ENCODE data around the gene OTOP3. TPM values are rescaled to one million over a fixed set of nuclear protein-coding genes. Genes with fewer than 3 reads are reported as not detected.

Gene OTOP3
- total and polyA plus RNA-seq, 2 donors (not counting 3 experiments of a cell fraction or from before 2014, with no cell fraction given), result not detected

DNA sequence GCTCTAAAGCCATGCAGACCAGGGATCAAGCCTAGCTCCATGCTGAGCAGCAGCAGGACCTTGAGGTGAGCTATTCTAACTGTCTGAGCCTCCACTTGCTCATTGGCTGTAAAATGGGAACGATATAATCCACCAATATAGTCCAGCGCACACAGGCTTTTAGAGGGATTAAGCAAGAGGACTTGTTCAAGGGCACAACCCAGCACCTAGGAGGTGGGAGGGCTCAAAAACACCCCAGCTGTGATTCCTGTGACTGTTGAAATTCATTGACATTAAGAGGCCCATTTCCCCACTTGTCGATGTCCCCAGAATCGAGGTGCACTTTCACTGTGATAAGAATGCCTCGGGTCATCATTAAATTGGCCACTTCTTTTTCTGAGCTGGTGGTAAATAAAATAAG, 16.8 kb upstream of the OTOP3 start:
- H3K79me2 ChIP-seq (ENCODE audit: control insufficient read depth, insufficient read depth, low read length), result no peaks in the 10 kb centered on the region
- FAIRE-seq (no peak), DNase-seq (ENCODE audit: low read depth, low spot score) (no peak)
- no peak overlapping the region for H3K4me3 ChIP-seq (replicated peaks in 1 of 3; ENCODE audit: insufficient read depth in 1 of 3, low read depth in 1 of 3, low read length in 3 of 3)
- no peaks in the 10 kb centered on the region for H3K9me1 ChIP-seq (replicated peaks; ENCODE audit: control insufficient read depth, extremely low read depth, insufficient read depth, low read length)
- CTCF ChIA-PET, result interaction anchor here (1.0 to 3.7 kb wide), 4 partner anchors 16 to 39 kb away, joined by 4 to 23 read pairs (median 4); partner anchors contain the start of gene OTOP3
- TF ChIP-seq POLR2AphosphoS5 (IDR thresholded peaks at IDR 0.05; ENCODE audit: insufficient read depth, low read depth, low read length) (no peak), FOS (IDR thresholded peaks at IDR 0.05; ENCODE audit: borderline replicate concordance, insufficient read depth, low read length) (no peak), MYC (IDR thresholded peaks at IDR 0.05; ENCODE audit: low read depth, low read length) (no peak)
- TF ChIP-seq, protein P1, sequence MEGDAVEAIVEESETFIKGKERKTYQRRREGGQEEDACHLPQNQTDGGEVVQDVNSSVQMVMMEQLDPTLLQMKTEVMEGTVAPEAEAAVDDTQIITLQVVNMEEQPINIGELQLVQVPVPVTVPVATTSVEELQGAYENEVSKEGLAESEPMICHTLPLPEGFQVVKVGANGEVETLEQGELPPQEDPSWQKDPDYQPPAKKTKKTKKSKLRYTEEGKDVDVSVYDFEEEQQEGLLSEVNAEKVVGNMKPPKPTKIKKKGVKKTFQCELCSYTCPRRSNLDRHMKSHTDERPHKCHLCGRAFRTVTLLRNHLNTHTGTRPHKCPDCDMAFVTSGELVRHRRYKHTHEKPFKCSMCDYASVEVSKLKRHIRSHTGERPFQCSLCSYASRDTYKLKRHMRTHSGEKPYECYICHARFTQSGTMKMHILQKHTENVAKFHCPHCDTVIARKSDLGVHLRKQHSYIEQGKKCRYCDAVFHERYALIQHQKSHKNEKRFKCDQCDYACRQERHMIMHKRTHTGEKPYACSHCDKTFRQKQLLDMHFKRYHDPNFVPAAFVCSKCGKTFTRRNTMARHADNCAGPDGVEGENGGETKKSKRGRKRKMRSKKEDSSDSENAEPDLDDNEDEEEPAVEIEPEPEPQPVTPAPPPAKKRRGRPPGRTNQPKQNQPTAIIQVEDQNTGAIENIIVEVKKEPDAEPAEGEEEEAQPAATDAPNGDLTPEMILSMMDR (IDR thresholded peaks at IDR 0.05; ENCODE audit: extremely low read depth in 1 of 2, insufficient read depth in 1 of 2, low read depth in 1 of 2, low read length in 2 of 2), result no peak
- POLR2A ChIA-PET, result interaction anchor here (0.7 kb wide), 1 partner anchor 37 kb away, joined by 4 read pairs; no protein-coding TSS in a partner anchor
- no peak overlapping the region for H2AFZ ChIP-seq (ENCODE audit: low read depth, low read length)
- intact Hi-C loops (cut with micrococcal nuclease) (no loop called here), dilution Hi-C loops (cut with MboI; ENCODE audit: extremely low pct_ligation_motif_present, low sequenced_read_pairs) (no loop called here)
- BruUV-seq (replicated peaks), result no TSS peak
- H3K36me3 ChIP-seq (ENCODE audit: control insufficient read depth in 2 of 2, extremely low read depth in 1 of 2, insufficient read depth in 2 of 2, low read length in 2 of 2), result no peaks in the 10 kb centered on the region
- no peak overlapping the region for H3K4me2 ChIP-seq (ENCODE audit: insufficient read depth, low read length)
- H3K27me3 ChIP-seq (ENCODE audit: control insufficient read depth in 2 of 2, insufficient read depth in 2 of 2, low read length in 2 of 2), result peaks cover 13 to 20% of the 10 kb centered on the region in 2 experiments
- peaks cover 4% of the 10 kb centered on the region for H3K4me1 ChIP-seq (ENCODE audit: control insufficient read depth, extremely low read depth, insufficient read depth, low read length)
- H4K20me1 ChIP-seq (replicated peaks; ENCODE audit: control insufficient read depth, extremely low read depth, insufficient read depth, low read length), result no peaks in the 10 kb centered on the region
- H3K27ac ChIP-seq (ENCODE audit: insufficient read depth, low read depth, low read length), result no peak overlapping the region
- no peaks in the 10 kb centered on the region for H3K9me3 ChIP-seq (replicated peaks; ENCODE audit: control insufficient read depth, insufficient read depth, low read length)
- no peak overlapping the region for H3K9ac ChIP-seq (replicated peaks; ENCODE audit: extremely low read depth, insufficient read depth, low read length)

Data from endothelial cell of umbilical vein (primary cell).